ENCODE data around the gene ZNF814.
A peak's percentile ranks its signal among the peaks of the same experiment; 100 is the strongest.
"Not testable (repeated sequence)": the region's sequence is repeated elsewhere in the genome, so short reads cannot be mapped to it uniquely, and the experiment has no call there.

ZNF814 gene

GRCh38 chr19:57815247-57816075 is 73.4 kb downstream of the ZNF814 start:
- DNase-seq = no peak

DNA sequence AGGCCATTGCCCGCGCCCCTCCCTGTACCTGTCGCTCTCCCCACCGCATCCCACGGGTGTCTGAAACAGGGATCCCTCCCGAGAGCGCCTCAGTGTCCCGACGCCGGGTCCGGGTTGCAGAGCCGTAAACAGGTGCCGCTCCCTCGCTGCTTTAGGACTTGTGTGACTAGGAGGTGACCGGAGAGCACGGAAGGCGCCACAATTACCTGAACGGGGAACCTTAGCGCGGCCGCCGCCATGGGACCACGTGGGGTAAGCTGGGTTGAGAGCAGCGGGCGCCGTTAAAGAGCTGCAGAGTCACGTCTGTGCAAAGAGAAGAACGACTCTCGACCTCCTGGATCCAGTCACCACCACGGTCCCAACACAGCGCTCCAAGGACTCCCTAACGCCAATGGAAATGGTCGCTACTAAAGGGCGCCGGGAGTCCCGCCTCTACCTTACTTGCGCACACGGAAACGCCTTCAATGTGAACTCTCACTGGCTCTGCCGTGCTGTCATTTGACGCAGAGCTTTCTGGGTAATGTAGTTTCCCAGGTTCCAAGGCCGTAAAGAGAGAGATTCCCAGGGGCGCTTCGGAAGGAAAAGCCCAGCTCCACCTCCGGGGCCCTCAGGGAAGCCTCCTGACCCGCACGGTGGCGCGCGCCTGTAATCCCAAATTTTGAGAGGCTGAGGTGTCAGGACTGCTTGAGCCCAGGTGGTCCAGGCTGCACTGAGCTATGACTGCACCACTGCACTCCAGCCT is 74.2 kb downstream of the ZNF814 start, which contains the start of gene ZNF552:
Gene ZNF552, minus strand, starts transcription at position 409 of the 742 bp plus-strand sequence. Its CDS starts 170 bp downstream, at position 239.
- DNase-seq = peak; percentile 95

DNA sequence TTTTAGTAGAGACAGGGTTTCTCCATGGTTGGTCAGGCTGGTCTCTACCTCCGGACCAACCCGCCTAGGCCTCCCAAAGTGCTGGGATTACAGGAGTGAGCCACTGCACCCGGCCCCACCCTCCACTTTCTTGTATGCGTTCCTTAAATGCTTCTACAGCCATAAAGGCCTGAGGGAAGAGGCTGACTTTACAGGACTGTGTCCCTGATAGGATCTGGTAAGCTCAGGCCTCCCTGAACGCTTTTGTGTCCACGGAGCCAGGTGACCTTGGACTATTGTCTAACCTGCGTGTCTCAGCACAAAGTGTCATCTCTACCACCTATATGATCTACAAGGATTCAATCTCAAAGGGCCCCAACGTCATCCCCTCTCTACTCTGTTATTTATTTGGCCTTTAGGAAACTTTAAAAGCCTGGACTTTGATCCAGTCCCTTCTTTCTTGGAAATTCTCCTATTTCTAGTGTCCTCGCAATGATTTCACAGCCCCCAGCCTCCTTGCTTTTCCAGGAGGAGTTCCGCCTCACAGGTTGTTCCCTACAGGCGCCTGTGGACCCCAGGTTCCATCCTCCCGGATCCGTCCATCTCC is 74.8 kb downstream of the ZNF814 start:
- no peak for DNase-seq

DNA sequence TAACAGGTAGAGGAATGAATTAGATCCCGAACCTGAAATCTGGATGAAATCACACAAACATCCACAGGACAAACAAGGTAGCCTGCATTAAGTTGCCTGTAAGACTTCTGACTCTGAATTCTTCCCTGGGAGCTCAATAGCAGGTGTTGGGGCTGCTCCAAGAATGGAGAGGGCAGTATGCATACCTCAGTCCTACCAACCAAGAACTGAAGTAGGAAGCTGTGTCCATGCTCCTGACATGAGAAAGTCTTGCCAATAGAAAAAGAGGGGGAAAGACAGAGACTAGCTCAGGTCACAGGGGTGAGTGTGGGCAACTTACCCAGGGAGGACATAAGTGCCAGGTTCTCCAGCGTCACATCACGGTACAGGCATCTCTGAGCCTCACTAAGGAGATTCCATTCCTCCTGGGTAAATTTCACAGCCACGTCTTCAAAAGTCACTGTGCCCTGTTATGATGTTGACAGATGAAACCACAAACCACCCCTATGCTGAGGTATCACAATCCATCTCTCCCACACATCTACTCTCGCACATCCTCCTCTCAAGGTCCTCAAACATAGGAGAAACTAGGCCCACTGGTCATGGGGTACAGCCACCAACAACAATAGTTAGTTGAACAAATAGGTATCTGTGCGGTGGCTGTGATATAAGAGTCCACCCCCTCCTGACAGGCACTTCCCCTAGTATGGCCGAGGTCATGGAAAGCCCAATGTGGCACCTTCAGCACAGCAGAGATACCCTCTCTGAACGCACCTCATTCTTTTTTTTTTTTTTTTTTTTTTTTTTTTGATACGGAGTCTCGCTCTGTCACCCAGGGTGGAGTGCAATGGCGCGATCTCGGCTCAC is 75.6 kb downstream of the ZNF814 start:
- not testable (repeated sequence) for DNase-seq

GRCh38 chr19:57812226-57812625 is 76.6 kb downstream of the ZNF814 start:
- no peak for DNase-seq

- DNase-seq = not testable (repeated sequence)
Measured at GRCh38 chr19:57810410-57811295, 78.2 kb downstream of the ZNF814 start.

- DNase-seq = no peak
Measured at GRCh38 chr19:57807541-57807940, 81.3 kb downstream of the ZNF814 start.

DNA sequence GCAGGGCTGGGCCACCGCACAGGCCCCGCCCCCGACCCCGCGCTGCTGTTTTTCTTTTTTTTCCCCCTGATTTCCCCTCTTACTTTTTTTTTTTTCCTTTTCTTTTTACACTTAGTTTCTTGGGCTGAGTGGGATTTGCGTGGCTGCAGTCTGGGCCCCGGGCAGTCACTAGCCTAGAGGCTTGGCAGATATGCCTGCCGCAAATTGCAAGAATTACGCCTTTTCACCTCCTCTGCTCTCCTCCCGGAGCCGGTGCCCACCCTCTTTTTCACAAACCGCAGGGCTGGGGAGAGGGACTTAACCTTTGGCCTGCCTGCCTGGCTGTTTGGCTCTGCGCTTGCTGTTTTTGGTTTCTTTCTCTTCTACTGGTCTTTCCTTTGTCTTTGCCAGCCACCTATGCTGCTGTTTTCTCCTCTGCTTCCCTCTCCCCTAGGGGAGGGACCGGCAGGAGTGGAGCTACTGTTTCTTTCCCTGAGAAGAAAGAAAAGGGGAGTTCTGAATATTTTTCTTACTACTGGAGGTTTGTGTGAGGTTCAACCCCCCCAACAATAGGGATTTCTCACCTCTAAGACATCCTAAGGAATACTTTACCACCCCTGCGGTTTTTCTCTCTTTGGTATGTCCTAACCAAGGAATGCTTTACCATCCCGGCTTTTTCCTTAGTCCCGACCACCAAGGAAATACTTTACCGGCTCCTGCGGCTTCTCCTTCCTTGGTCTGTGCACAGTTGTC is 85.1 kb downstream of the ZNF814 start:
- DNase-seq = no peak

DNA sequence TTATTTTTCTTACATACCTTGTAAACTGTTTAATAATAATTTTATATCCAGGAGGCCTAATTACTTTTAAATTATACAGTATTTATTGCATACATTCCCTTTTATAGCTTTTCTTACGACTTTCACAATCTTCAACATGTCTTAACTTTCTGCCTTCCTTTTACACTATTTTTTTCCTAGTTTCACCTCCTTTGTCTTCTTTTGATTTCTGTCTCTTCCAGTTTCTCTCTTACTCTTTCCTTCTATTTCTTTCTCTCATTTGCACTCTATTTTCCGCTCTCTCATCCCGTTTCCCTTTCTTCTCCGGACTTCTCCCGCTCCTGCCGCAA is 85.6 kb downstream of the ZNF814 start:
- DNase-seq = no peak

DNA sequence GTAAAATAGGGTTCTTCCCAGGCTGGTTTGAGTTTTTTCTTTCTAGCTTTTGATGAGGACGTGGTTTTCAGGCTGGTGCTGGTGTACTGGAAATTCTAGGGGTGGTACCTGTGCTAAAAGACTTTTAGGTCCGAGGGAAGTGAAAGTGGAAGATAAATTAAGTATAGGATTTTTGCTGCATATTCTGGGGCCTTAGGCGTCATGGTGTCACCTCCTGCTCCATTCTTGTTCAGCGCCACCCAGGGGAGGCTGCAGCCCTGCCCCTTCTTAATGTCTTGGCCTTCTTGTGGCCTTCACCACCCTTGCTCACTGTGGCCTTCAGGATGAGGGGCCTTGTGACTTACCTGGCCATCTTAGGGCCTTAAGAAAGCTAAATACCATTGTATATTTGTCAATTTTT is 86.6 kb downstream of the ZNF814 start:
- DNase-seq = no peak

DNA sequence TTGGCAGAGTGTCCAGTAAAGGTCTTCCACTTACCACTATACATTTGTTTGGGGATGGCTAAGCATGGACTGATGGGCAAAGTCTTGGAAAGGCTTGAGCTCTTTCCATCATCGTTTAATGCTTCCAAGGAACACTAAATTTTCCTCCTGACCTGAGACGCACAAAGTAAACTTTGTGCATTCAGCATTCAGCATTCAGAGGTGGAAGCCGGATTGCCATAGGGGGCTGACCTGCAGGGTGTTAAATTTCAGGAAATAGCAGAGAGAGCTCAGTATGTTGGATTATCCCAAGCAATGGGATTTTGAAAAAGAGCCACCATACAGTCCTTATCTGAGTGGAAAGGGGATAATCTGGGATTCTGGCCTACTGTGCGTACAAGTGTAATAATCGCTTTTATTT is 88.1 kb downstream of the ZNF814 start:
- no peak for DNase-seq
